GM23338 (cell line): Measurements from ENCODE around the gene AFAP1L1. TPM values are rescaled to one million over a fixed set of nuclear protein-coding genes. Genes with fewer than 3 reads are reported as not detected.

Experiments
- EZH2 ChIP-seq: fragments of 200-600 bp; sonication (generic); IDR thresholded peaks from one replicate; pipeline ENCODE4 v1.8.0; 2017; ENCODE audit warnings: antibody characterized with exemption, mild to moderate bottlenecking, low read depth; ENCODE audit not compliant: unreplicated experiment
- JUNB ChIP-seq: IDR thresholded peaks from one replicate; pipeline ENCODE4 v1.6.1; 2016; ENCODE audit warnings: antibody characterized with exemption; ENCODE audit not compliant: unreplicated experiment
- POLR2AphosphoS5 ChIP-seq: IDR thresholded peaks from 2 replicates; pipeline ENCODE4 v1.6.1; 2016; ENCODE audit warnings: antibody characterized with exemption, low read depth
- STAT1 ChIP-seq: IDR thresholded peaks from one replicate; pipeline ENCODE4 v1.6.1; 2016; ENCODE audit warnings: antibody characterized with exemption; ENCODE audit not compliant: unreplicated experiment
- ZNF114 ChIP-seq: fragments of 250-450 bp; sonication (Bioruptor Pico); IDR thresholded peaks from 2 replicates; pipeline ENCODE4 v1.5.0; 2020; ENCODE audit warnings: mild to moderate bottlenecking, moderate library complexity
- ZNF331 ChIP-seq: fragments of 250-450 bp; sonication (Bioruptor Pico); IDR thresholded peaks from 2 replicates; pipeline ENCODE4 v1.5.0; 2020; ENCODE audit warnings: low read depth, mild to moderate bottlenecking, moderate library complexity
- polyA plus RNA-seq: library from polyadenylated mRNA; unstranded; fragments of >200 nt; fragmentation: Nextera tagmentation; extraction: Ambion mirVana; gene quantifications from 2 replicates; pipeline ENCODE4 v1.2.1, GENCODE V29; 2016
- total RNA-seq: library from RNA; depleted of rRNA; stranded (reverse); fragments of >200 nt; shearing (Covaris generic); gene quantifications from 2 replicates; pipeline ENCODE4 v1.2.3, GENCODE V29; 2014
- TF ChIP-seq, protein P1 (sequence below): fragments of 250-450 bp; sonication (Bioruptor Pico); IDR thresholded peaks from 2 replicates; pipeline ENCODE4 v1.5.0; 2020; ENCODE audit warnings: mild to moderate bottlenecking, moderate library complexity
- TF ChIP-seq, protein P2 (sequence below): IDR thresholded peaks from 2 replicates; pipeline ENCODE4 v1.6.1; 2016; ENCODE audit warnings: antibody characterized with exemption

The AFAP1L1 gene
- total and polyA plus RNA-seq, 2 experiments from 2014 or later = 3.2 to 5.7 TPM

DNA sequence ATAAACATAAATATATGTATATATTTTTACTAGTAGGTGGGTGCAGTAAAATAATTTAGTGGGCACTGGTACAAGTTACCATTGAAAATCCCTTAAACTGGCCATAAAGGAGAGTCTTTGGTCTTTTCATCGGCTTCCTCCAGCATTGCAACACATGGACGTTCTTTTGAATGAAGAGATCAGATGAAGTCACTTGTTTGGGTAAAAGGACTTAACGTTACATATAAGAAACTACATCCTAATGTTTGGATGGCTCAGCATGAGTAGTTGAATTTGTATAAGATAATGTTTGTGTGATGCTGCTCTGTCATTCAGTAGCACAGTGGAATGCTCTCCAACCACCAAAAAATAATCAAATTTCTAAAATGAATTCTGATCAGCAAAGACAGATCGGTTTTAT lies 31.6 kb downstream of the AFAP1L1 start (continued):
- TF ChIP-seq, protein P1, sequence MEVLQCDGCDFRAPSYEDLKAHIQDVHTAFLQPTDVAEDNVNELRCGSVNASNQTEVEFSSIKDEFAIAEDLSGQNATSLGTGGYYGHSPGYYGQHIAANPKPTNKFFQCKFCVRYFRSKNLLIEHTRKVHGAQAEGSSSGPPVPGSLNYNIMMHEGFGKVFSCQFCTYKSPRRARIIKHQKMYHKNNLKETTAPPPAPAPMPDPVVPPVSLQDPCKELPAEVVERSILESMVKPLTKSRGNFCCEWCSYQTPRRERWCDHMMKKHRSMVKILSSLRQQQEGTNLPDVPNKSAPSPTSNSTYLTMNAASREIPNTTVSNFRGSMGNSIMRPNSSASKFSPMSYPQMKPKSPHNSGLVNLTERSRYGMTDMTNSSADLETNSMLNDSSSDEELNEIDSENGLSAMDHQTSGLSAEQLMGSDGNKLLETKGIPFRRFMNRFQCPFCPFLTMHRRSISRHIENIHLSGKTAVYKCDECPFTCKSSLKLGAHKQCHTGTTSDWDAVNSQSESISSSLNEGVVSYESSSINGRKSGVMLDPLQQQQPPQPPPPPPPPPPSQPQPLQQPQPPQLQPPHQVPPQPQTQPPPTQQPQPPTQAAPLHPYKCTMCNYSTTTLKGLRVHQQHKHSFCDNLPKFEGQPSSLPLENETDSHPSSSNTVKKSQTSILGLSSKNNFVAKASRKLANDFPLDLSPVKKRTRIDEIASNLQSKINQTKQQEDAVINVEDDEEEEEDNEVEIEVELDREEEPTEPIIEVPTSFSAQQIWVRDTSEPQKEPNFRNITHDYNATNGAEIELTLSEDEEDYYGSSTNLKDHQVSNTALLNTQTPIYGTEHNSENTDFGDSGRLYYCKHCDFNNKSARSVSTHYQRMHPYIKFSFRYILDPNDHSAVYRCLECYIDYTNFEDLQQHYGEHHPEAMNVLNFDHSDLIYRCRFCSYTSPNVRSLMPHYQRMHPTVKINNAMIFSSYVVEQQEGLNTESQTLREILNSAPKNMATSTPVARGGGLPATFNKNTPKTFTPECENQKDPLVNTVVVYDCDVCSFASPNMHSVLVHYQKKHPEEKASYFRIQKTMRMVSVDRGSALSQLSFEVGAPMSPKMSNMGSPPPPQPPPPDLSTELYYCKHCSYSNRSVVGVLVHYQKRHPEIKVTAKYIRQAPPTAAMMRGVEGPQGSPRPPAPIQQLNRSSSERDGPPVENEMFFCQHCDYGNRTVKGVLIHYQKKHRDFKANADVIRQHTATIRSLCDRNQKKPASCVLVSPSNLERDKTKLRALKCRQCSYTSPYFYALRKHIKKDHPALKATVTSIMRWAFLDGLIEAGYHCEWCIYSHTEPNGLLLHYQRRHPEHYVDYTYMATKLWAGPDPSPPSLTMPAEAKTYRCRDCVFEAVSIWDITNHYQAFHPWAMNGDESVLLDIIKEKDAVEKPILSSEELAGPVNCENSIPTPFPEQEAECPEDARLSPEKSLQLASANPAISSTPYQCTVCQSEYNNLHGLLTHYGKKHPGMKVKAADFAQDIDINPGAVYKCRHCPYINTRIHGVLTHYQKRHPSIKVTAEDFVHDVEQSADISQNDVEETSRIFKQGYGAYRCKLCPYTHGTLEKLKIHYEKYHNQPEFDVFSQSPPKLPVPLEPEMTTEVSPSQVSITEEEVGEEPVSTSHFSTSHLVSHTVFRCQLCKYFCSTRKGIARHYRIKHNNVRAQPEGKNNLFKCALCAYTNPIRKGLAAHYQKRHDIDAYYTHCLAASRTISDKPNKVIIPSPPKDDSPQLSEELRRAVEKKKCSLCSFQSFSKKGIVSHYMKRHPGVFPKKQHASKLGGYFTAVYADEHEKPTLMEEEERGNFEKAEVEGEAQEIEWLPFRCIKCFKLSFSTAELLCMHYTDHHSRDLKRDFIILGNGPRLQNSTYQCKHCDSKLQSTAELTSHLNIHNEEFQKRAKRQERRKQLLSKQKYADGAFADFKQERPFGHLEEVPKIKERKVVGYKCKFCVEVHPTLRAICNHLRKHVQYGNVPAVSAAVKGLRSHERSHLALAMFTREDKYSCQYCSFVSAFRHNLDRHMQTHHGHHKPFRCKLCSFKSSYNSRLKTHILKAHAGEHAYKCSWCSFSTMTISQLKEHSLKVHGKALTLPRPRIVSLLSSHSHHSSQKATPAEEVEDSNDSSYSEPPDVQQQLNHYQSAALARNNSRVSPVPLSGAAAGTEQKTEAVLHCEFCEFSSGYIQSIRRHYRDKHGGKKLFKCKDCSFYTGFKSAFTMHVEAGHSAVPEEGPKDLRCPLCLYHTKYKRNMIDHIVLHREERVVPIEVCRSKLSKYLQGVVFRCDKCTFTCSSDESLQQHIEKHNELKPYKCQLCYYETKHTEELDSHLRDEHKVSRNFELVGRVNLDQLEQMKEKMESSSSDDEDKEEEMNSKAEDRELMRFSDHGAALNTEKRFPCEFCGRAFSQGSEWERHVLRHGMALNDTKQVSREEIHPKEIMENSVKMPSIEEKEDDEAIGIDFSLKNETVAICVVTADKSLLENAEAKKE (CRISPR knock-in tag) = no peak
- TF ChIP-seq POLR2AphosphoS5 (no peak), JUNB (no peak), EZH2 (no peak), ZNF331 (CRISPR knock-in tag) (no peak), ZNF114 (CRISPR knock-in tag) (no peak), STAT1 (no peak)
- TF ChIP-seq, protein P2, sequence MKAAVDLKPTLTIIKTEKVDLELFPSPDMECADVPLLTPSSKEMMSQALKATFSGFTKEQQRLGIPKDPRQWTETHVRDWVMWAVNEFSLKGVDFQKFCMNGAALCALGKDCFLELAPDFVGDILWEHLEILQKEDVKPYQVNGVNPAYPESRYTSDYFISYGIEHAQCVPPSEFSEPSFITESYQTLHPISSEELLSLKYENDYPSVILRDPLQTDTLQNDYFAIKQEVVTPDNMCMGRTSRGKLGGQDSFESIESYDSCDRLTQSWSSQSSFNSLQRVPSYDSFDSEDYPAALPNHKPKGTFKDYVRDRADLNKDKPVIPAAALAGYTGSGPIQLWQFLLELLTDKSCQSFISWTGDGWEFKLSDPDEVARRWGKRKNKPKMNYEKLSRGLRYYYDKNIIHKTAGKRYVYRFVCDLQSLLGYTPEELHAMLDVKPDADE = no peak
